ENCODE data around the gene HLA-DOA.

GRCh38 chr6:32954267-32954666, 55.1 kb downstream of the HLA-DOA start:
- TF ChIP-seq POLR2AphosphoS5 (IDR thresholded peaks at IDR 0.05; ENCODE audit: low read depth, low read length), result no peak
- no peak for TF ChIP-seq TAF1 (IDR thresholded peaks at IDR 0.05; ENCODE audit: borderline replicate concordance, insufficient read depth, low read length)
- no peak for TF ChIP-seq REST (IDR thresholded peaks at IDR 0.05; ENCODE audit: insufficient read depth in 1 of 2, low read depth in 2 of 2, low read length in 2 of 2)
- no peak for TF ChIP-seq SIN3A (IDR thresholded peaks at IDR 0.05; ENCODE audit: borderline replicate concordance, insufficient read depth, low read length)

Measured in PFSK-1 (cell line).